Muscle of back (tissue), 10 donors: ENCODE results near the gene SMR3B. TPM values are rescaled to one million over a fixed set of nuclear protein-coding genes. Genes with fewer than 3 reads are reported as not detected.

Experiments
- polyA plus RNA-seq, 10 donors: library from polyadenylated mRNA; unstranded; fragments of 120-200 nt; gene quantifications; one replicate each; pipeline ENCODE4 v1.2.1, GENCODE V29; 2013; ENCODE audit not compliant: insufficient read length in 10 of 10

The SMR3B gene
- polyA plus RNA-seq, 10 donors, result 0.22 TPM; not detected in 9

Other genes with a start within 250 kb of the SMR3B start
- gene PRR27, start 228.9 kb upstream of the SMR3B start, polyA plus RNA-seq, result under 1 TPM in 1 of 10 donors, not detected in 9; 0.05 TPM
- under 1 TPM in 3 of 10 donors, not detected in 7; 0.32 to 0.77 (median 0.34) TPM for gene ODAM, start 187.4 kb upstream of the SMR3B start, polyA plus RNA-seq
- 1 to 10 TPM in 5 of 10 donors, under 1 TPM in 1, not detected in 4; 0.38 to 4.5 (median 2.4) TPM for gene FDCSP, start 157.0 kb upstream of the SMR3B start, polyA plus RNA-seq
- gene CSN3, start 140.5 kb upstream of the SMR3B start, polyA plus RNA-seq, result not detected
- under 1 TPM in 1 of 10 donors, not detected in 9; 0.14 TPM for gene CABS1, start 48.1 kb upstream of the SMR3B start, polyA plus RNA-seq
- not detected for gene SMR3A, start 22.4 kb upstream of the SMR3B start, polyA plus RNA-seq
- not detected for gene OPRPN, start 14.8 kb downstream of the SMR3B start, polyA plus RNA-seq
- not detected for gene MUC7, start 89.1 kb downstream of the SMR3B start, polyA plus RNA-seq
- not detected for gene AMTN, start 135.4 kb downstream of the SMR3B start, polyA plus RNA-seq
- under 1 TPM in 1 of 10 donors, not detected in 9; 0.08 TPM for gene AMBN, start 209.1 kb downstream of the SMR3B start, polyA plus RNA-seq
- gene ENAM, start 245.6 kb downstream of the SMR3B start, polyA plus RNA-seq, result 1 to 10 TPM; 1.1 to 3.7 (median 3.1) TPM